Activated naive CD8-positive, alpha-beta T cell treated with anti-CD3 and anti-CD28 coated beads for 36 hours (primary cell): Measurements from ENCODE around the gene TTC28. TPM values are rescaled to one million over a fixed set of nuclear protein-coding genes. Genes with fewer than 3 reads are reported as not detected.
"Not testable (repeated sequence)": the region's sequence is repeated elsewhere in the genome, so short reads cannot be mapped to it uniquely, and the experiment has no call there.

Source experiments
- DNase-seq: peaks from one replicate; pipeline ENCODE4 v3.0.0; 2021
- H3K27ac Mint-ChIP-seq: one replicate; pipeline ENCODE4 v1.8.0; 2022; ENCODE audit warnings: mild to moderate bottlenecking, moderate library complexity, mixed read lengths
- H3K27me3 Mint-ChIP-seq: one replicate; pipeline ENCODE4 v1.8.0; 2022; ENCODE audit warnings: mild to moderate bottlenecking, mixed read lengths
- H3K36me3 Mint-ChIP-seq: one replicate; pipeline ENCODE4 v1.8.0; 2021; ENCODE audit warnings: mild to moderate bottlenecking, mixed read lengths
- H3K4me1 Mint-ChIP-seq: one replicate; pipeline ENCODE4 v1.8.0; 2021; ENCODE audit warnings: mixed read lengths
- H3K4me3 Mint-ChIP-seq: one replicate; pipeline ENCODE4 v1.8.0; 2022; ENCODE audit warnings: mild to moderate bottlenecking, moderate library complexity, mixed read lengths
- H3K9me3 Mint-ChIP-seq: one replicate; pipeline ENCODE4 v1.8.0; 2022; ENCODE audit warnings: mixed read lengths
- total RNA-seq, 2 experiments: library from RNA; stranded (reverse); gene quantifications; one replicate each; pipeline ENCODE4 v1.2.3, GENCODE V29; 2021

TTC28 gene
- total RNA-seq, 2 experiments from 2014 or later = 1.0 to 1.9 TPM

DNA sequence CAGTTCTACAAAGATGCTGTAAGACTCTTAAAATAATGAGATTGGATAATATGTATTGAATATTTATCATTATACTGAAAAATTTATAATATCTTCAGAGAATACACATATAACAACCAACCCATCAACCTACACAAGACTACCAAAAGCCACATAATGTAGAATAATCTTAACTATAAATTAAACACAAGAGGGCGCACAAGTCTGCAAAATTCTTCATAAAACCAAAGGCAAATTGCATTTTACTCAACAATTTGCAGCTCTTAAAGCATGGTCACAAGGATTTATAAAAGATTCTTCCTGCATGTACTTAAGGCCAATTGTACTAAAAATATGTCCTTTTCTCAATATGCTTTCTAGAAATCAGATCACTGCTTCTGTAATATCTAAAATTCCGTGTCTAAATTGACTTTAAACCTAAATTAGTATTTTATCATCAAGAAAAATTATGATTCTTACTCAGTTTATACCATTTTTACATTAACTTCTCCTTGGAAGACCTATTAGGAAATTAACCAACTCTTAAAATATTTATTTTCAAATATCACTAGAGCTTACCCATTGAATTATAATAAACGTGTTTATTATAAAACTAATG is 79.0 kb downstream of the TTC28 start:
- H3K27ac Mint-ChIP-seq = no peak overlapping the region
- no peak overlapping the region for H3K4me3 Mint-ChIP-seq
- no peaks in the 10 kb centered on the region for H3K36me3 Mint-ChIP-seq
- DNase-seq = no peak
- peaks cover 23% of the 10 kb centered on the region for H3K27me3 Mint-ChIP-seq
- no peaks in the 10 kb centered on the region for H3K4me1 Mint-ChIP-seq
- H3K9me3 Mint-ChIP-seq = no peaks in the 10 kb centered on the region

DNA sequence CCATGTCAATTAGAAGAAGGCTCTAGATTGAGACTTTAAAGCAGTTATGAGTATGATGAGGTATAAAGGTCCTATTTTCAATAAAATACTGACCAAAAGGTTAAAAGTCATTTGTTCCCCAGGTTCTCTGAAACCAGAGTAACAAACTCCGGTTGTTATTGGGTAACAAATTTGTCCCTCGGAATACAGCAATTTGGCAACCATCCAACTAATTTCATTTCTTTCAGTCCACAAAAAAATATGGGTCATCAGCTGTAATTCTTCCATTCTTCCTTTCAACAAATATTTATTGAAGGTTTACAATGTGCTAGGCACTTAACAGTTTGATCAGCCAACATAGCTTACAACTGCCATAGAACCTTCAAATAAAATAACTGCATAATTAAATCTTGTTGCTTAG is 79.9 kb downstream of the TTC28 start:
- no peaks in the 10 kb centered on the region for H3K4me1 Mint-ChIP-seq
- no peaks in the 10 kb centered on the region for H3K9me3 Mint-ChIP-seq
- peaks cover 18% of the 10 kb centered on the region for H3K27me3 Mint-ChIP-seq
- DNase-seq = no peak
- no peak overlapping the region for H3K27ac Mint-ChIP-seq
- no peak overlapping the region for H3K4me3 Mint-ChIP-seq
- H3K36me3 Mint-ChIP-seq = no peaks in the 10 kb centered on the region

DNA sequence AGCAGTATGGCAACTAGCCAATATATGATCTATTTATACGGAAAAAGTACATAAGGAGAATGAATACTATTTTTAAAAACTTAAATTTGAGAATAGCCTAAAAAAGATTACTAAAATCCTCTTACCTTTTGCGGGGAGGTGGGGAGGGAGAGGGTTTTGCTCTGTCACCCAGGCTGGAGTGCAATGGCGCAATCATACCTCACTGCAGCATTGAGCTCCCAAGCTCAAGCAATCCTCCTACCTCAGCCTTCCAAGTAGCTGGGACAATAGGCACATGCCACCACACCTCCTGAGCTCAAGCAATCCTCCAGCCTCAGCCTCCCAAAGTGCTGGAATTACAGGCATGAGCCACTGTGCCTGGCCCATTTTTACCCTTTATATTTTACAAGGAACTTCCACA is 82.0 kb downstream of the TTC28 start:
- Mint-ChIP-seq H3K36me3 (no peaks in the 10 kb centered on the region), H3K27me3 (peaks cover 11% of the 10 kb centered on the region), H3K27ac (no peak overlapping the region), H3K4me3 (no peak overlapping the region), H3K9me3 (no peaks in the 10 kb centered on the region), H3K4me1 (no peaks in the 10 kb centered on the region)
- DNase-seq = no peak

DNA sequence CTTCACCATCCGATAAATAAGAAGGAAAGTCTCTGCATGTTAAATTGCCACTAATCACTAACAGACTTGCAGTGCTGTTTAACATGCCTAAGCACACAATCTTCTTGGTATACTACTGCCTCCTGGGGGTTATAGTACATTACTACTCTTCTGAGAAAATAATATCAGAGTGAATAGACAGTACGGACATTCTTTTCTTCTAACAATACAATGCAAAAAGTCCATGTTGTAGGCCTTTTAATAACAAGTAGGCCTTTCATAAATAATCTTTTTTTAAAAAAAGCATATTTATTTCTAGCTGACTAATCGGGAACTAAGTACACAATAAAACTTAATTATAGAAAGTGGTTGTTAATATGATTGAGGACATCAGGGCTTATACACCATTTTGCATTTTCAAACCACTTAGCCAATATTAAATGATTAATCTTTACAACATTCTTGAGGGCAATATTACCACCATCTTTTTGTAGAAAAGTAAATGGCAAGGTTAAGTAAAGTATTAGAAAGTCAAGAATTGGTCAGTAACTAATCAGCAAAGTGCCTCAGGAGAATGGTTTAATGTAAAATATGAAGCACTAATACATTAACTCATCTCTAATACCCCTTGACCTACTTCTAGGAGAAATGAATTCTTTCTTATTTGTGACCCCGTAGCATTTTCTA is 84.7 kb downstream of the TTC28 start:
- H3K4me1 Mint-ChIP-seq = no peaks in the 10 kb centered on the region
- H3K27me3 Mint-ChIP-seq = peaks cover 7% of the 10 kb centered on the region
- no peak overlapping the region for H3K27ac Mint-ChIP-seq
- no peak for DNase-seq
- H3K4me3 Mint-ChIP-seq = no peak overlapping the region
- no peaks in the 10 kb centered on the region for H3K9me3 Mint-ChIP-seq
- H3K36me3 Mint-ChIP-seq = no peaks in the 10 kb centered on the region

DNA sequence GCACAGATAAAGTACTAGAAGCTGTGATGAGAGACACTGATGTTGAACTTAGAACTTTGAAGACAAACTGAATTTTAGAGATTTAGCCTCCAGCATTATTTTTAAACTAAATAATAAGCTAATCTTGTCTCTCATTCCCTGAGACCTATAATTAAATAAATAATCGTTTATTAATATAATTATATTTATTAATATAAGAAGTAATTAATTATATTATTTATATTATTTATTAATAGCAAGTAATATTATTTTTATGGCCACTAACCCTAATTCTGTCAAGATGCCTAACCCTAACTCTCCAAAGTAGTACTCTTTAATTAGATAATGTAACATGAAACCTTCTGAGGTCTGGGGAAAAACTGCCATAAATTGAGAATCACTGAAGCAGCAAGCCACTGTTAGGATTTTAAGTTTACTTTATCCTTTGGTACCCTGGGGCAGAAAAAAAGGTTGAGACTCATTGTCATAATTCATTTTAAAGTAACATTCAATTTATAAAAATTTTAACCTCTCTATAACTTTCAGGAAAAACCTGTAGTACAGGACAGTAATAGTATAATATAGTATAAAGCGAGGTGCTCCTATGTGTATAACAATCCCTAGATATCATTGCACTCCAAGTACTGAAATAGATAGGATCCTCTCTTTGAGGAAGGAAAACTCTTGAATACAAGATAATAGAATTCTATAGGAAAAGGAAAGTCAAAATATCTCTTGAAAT is 85.4 kb downstream of the TTC28 start:
- Mint-ChIP-seq H3K4me3 (no peak overlapping the region), H3K4me1 (no peaks in the 10 kb centered on the region), H3K36me3 (no peaks in the 10 kb centered on the region), H3K27ac (no peak overlapping the region), H3K27me3 (peaks cover 5% of the 10 kb centered on the region), H3K9me3 (no peaks in the 10 kb centered on the region)
- DNase-seq = no peak

DNA sequence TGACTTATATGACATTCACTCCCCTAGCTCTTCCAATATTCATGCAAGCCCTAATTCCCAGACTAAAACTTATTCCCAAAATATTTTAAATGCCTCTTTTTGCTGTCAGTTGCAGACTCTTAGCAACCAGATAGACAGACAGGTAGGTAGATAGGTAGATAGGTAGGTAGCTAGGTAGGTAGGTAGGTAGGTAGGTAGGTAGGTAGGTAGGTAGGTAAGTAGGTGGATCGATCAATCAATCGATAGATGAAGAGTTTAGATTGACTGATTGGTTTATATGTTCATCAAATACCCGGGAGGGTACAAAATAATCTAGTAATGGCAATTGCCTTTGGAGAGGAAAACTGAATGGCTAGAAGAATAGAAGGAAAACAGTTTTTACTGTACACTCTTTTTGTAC is 86.3 kb downstream of the TTC28 start:
- no peak for DNase-seq
- Mint-ChIP-seq H3K36me3 (no peaks in the 10 kb centered on the region), H3K4me3 (no peak overlapping the region), H3K4me1 (no peaks in the 10 kb centered on the region), H3K27me3 (peaks cover 5% of the 10 kb centered on the region), H3K9me3 (no peaks in the 10 kb centered on the region), H3K27ac (no peak overlapping the region)

DNA sequence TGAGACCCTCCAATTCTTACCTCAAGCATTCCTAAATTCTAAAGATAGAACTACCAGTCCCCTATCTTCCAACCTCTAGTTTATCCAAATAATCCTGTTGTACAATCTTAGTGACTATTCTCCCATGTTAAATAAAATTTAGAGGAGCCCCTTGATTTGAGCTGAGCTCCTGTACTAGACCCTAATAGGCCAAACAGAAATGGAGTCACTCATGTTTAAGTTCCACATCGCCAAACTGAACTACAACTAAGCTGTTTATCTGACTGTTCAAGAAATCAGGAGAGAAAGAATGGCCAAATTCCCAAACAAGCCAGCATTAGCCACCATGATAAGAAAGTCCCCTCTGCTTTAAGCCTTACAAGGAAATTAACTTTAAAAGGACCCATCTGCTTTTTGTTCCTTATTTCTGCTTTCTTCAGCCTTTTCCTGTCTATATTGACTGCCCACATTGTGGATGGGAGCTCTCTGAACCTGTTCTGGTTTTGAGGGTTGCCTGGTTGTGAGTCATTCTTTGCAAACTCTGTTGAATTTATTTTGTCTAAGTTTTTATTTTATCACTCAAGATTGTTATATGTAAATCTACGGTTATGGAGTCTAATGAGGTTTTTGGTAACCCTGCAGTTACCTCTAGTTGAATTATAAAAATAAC is 90.4 kb downstream of the TTC28 start:
- Mint-ChIP-seq H3K27me3 (peaks cover 8% of the 10 kb centered on the region), H3K9me3 (no peaks in the 10 kb centered on the region), H3K4me3 (no peak overlapping the region), H3K4me1 (no peaks in the 10 kb centered on the region), H3K27ac (no peak overlapping the region), H3K36me3 (no peaks in the 10 kb centered on the region)
- DNase-seq = no peak

DNA sequence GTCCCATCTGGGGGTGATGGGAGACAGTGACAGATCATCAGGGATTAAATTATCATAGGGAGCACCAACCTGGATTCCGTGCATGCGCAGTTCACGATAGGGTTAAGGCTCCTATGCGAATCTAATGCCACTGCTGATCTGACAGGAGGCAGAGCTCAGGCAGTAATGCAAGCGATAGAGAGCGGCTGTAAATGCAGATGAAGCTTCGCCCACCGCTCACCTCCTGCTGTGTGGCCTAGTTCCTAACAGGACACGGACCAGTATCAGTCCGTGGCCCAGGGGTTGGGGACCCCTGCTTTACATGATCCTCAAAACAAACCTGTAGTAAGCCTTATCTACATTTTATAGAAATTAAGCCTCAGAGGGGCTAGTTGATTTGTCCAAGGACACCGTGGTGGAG is 94.3 kb downstream of the TTC28 start:
- no peak for DNase-seq
- no peak overlapping the region for H3K27ac Mint-ChIP-seq
- H3K4me1 Mint-ChIP-seq = peaks cover 2% of the 10 kb centered on the region
- no peaks in the 10 kb centered on the region for H3K9me3 Mint-ChIP-seq
- H3K27me3 Mint-ChIP-seq = peaks cover 15% of the 10 kb centered on the region
- no peak overlapping the region for H3K4me3 Mint-ChIP-seq
- no peaks in the 10 kb centered on the region for H3K36me3 Mint-ChIP-seq

DNA sequence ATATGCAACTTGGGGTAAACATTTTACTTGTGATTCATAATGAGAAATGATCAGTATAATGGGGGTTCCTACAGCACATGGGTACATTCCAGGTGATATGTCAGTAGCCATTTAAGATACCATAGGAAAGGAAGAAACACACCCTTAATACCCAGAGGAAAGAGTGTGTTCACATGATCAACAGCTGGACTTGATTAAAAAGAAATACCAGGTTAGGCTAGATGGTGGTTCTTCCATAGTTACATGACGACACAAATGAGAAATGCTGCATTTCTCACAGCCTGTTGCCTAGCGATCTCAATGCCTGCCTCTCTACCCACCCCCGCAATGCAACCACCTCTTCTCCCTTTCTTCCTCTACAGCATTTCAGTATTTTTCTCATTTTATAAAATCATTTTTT is 96.8 kb downstream of the TTC28 start:
- H3K4me1 Mint-ChIP-seq = peaks cover 2% of the 10 kb centered on the region
- H3K36me3 Mint-ChIP-seq = no peaks in the 10 kb centered on the region
- no peak overlapping the region for H3K4me3 Mint-ChIP-seq
- no peak for DNase-seq
- H3K9me3 Mint-ChIP-seq = no peaks in the 10 kb centered on the region
- H3K27me3 Mint-ChIP-seq = peaks cover 15% of the 10 kb centered on the region
- H3K27ac Mint-ChIP-seq = no peak overlapping the region

DNA sequence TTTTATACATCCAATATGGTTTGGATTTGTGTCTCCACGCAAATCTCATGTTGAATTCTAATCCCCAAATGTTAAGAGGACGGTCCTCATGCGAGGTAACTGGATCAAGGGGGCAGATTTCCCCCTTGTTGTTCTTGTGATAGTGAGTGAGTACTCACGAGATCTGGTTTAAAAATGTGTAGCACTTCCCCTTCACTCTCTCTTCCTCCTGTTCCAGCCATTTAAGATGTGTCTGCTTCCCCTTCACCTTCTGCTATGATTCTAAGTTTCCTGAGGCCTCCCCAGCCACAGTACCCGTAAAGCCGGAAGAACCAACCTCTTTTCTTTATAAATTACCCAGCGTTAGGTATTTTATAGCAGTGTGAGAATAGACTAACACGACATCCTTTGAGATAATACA is 98.6 kb downstream of the TTC28 start:
- H3K36me3 Mint-ChIP-seq = no peaks in the 10 kb centered on the region
- DNase-seq = no peak
- H3K27me3 Mint-ChIP-seq = peaks cover 32% of the 10 kb centered on the region
- no peak overlapping the region for H3K4me3 Mint-ChIP-seq
- no peak overlapping the region for H3K27ac Mint-ChIP-seq
- H3K9me3 Mint-ChIP-seq = no peaks in the 10 kb centered on the region
- H3K4me1 Mint-ChIP-seq = peaks cover 2% of the 10 kb centered on the region

DNA sequence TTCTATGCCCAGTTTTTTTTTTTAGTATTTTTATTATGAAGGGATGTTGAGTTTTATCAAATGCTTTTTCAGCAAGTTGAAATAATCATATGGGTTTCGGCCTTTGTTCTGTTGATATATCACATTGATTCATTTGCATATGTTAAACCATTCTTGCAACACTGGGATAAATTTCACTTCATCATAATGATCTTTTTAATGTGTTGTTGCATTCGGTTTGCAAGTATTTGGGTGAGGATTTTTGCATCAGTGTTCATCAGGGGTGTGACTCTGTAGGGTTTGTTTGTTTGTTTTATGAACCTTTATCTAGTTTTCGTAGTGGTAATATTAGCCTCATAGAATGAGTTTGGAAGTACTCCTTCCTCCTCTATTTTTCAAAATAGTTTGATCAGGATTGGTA is 103.5 kb downstream of the TTC28 start:
- peaks cover 33% of the 10 kb centered on the region for H3K27me3 Mint-ChIP-seq
- no peak overlapping the region for H3K27ac Mint-ChIP-seq
- H3K4me3 Mint-ChIP-seq = no peak overlapping the region
- no peaks in the 10 kb centered on the region for H3K9me3 Mint-ChIP-seq
- no peaks in the 10 kb centered on the region for H3K36me3 Mint-ChIP-seq
- no peaks in the 10 kb centered on the region for H3K4me1 Mint-ChIP-seq
- no peak for DNase-seq

DNA sequence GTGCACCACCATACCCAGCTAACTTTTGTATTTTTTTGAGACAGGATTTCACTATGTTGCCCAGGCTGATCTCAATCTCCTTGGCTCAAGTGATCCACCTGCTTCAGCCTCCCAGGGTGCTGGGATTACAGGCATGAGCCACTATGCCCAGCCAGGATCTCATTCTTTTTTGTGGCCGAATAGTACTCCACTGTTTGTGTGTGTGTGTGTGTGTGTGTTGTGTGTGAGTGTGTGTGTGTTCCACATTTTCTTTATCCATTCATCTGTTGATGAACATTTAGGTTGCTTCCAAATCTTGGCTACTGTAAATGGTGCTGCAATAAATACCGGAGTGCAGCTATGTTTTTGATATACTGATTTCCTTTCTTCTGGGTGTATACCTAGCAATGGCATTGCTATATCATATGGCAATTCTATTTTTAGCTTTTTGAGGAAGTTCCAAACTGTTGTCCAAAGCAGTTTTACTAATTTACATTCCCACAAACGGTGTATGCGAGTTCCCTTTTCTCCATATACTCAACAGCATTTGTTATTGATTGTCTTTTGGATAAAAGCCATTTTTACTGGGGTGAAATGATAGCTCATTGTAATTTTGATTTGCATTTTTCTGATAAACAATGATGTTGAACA is 105.4 kb downstream of the TTC28 start:
- Mint-ChIP-seq H3K27ac (no peak overlapping the region), H3K27me3 (peaks cover 30% of the 10 kb centered on the region)

DNA sequence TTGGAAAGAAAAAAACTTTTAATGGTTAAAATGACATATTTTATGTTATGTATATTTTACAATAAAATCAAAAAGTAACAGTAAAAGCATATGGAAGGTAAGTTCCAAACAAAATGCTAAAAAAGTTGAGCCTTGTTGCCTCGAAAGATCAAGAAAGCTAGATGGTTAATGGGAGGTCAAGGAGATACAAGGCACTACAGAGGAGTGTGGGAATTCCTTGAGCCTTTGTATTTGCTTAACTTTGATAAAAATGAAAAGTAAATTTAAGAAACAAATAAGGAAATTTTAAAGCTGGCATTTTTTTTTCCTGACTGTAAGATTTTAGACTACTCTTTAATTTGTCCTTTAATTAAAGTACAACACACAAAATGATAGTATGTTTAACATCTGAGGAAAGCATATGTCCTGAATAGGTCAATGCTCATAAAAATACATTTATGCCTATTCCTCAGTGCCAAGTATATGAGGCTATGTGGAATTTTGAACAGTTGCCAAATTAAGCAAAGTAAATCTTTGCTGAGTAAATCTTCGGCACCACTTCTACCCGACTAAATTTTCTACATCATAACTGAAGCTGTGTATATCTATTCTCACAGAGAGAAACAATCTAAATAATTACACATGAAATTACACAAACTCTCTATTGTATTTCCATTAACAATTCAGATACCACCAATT is 108.8 kb downstream of the TTC28 start:
- DNase-seq = no peak
- no peaks in the 10 kb centered on the region for H3K9me3 Mint-ChIP-seq
- H3K4me3 Mint-ChIP-seq = no peak overlapping the region
- H3K27ac Mint-ChIP-seq = no peak overlapping the region
- peaks cover 21% of the 10 kb centered on the region for H3K27me3 Mint-ChIP-seq
- H3K36me3 Mint-ChIP-seq = no peaks in the 10 kb centered on the region
- H3K4me1 Mint-ChIP-seq = no peaks in the 10 kb centered on the region

More for the DNA sequence above, 105.4 kb downstream of the TTC28 start:
- no peaks in the 10 kb centered on the region for H3K4me1 Mint-ChIP-seq
- no peaks in the 10 kb centered on the region for H3K36me3 Mint-ChIP-seq
- H3K9me3 Mint-ChIP-seq = no peaks in the 10 kb centered on the region
- no peak overlapping the region for H3K4me3 Mint-ChIP-seq
- no peak for DNase-seq

DNA sequence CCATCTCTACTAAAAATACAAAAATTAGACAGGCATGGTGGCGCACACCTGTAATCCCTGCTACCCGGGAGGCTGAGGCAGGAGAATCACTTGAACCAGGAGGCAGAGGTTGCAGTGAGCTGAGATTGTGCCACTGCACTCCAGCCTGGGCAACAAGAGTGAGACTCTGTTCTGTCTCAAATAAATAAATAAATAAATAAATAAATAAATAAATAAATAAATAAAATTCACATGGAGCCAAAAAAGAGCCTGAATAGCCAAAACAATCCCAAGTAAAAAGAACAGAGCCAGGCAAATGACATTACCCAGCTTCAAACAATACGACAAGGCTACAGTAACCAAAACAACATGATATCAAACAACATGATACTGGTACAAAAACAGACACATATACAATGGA is 110.7 kb downstream of the TTC28 start:
- DNase-seq, H3K4me1 Mint-ChIP-seq, H3K9me3 Mint-ChIP-seq, H3K27ac Mint-ChIP-seq, H3K4me3 Mint-ChIP-seq, H3K36me3 Mint-ChIP-seq: not testable (repeated sequence)
- H3K27me3 Mint-ChIP-seq = peaks cover 14% of the 10 kb centered on the region

DNA sequence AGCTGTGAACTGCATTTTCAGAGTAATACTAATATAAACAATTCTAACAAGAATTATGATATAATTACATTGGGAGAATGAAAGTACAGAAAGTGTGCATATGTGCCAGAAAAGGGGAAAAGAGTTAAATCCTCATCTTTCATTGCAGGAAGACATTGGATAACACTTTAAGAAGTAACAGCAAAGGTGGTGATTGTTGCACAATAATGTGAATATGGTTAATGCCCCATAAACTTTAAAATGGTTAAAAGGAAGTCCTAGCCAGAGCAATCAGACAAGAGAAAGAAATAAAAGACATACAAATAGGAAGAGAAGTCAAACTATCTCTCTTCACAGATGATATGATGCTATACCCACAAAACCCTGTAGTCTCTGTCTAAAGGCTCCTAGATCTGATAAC is 111.5 kb downstream of the TTC28 start:
- Mint-ChIP-seq H3K4me3 (no peak overlapping the region), H3K36me3 (no peaks in the 10 kb centered on the region), H3K27me3 (peaks cover 19% of the 10 kb centered on the region), H3K4me1 (no peaks in the 10 kb centered on the region), H3K27ac (no peak overlapping the region), H3K9me3 (no peaks in the 10 kb centered on the region)
- no peak for DNase-seq
